Measurements from ENCODE around the gene TJP1.
"Not testable (repeated sequence)": the region's sequence is repeated elsewhere in the genome, so short reads cannot be mapped to it uniquely, and the experiment has no call there.

TJP1 gene

GRCh38 chr15:29750754-29751153 is 71.5 kb downstream of the TJP1 start:
- DNase-seq: no peak

- DNase-seq: no peak
These were observed 72.7 kb downstream of the TJP1 start for GRCh38 chr15:29749365-29750086.

GRCh38 chr15:29747837-29748417 is 74.3 kb downstream of the TJP1 start:
- peak in 2 of 4 experiments; percentile 14 to 35 for DNase-seq

- DNase-seq: no peak
These were observed 78.8 kb downstream of the TJP1 start for GRCh38 chr15:29743475-29743874.

GRCh38 chr15:29740692-29741311 is 81.5 kb downstream of the TJP1 start:
- no peak for DNase-seq

GRCh38 chr15:29736744-29737020 is 85.6 kb downstream of the TJP1 start:
- DNase-seq: no peak

GRCh38 chr15:29736012-29736743 is 86.1 kb downstream of the TJP1 start:
- no peak for DNase-seq

GRCh38 chr15:29734917-29735572 is 87.2 kb downstream of the TJP1 start:
- no peak for DNase-seq

- DNase-seq: no peak
These were observed 90.4 kb downstream of the TJP1 start for GRCh38 chr15:29731865-29732264.

- DNase-seq: not testable (repeated sequence)
These were observed 91.8 kb downstream of the TJP1 start for GRCh38 chr15:29730471-29730870.

- DNase-seq: no peak
These were observed 93.8 kb downstream of the TJP1 start for GRCh38 chr15:29728418-29728817.

- no peak for DNase-seq
These were observed 94.4 kb downstream of the TJP1 start for GRCh38 chr15:29727871-29728270.

- no peak for DNase-seq
These were observed 95.7 kb downstream of the TJP1 start for GRCh38 chr15:29726553-29726952.

- DNase-seq: no peak
These were observed 98.2 kb downstream of the TJP1 start for GRCh38 chr15:29724026-29724425.

GRCh38 chr15:29713784-29714183 is 108.5 kb downstream of the TJP1 start:
- DNase-seq: no peak

GRCh38 chr15:29712149-29712885 is 110.0 kb downstream of the TJP1 start:
- DNase-seq: no peak

GRCh38 chr15:29711531-29711930 is 110.7 kb downstream of the TJP1 start:
- no peak for DNase-seq

- no peak for DNase-seq
These were observed 113.7 kb downstream of the TJP1 start for GRCh38 chr15:29708519-29708918.

- no peak for DNase-seq
These were observed 117.2 kb downstream of the TJP1 start for GRCh38 chr15:29704950-29705597.

GRCh38 chr15:29701151-29701550 is 121.1 kb downstream of the TJP1 start:
- DNase-seq: no peak

- DNase-seq: no peak
These were observed 122.0 kb downstream of the TJP1 start for GRCh38 chr15:29700296-29700695.

GRCh38 chr15:29699791-29700190 is 122.5 kb downstream of the TJP1 start:
- DNase-seq: no peak
